GM23338 (cell line): ENCODE measurements around the gene CCDC24. TPM values are rescaled to one million over a fixed set of nuclear protein-coding genes. Genes with fewer than 3 reads are reported as not detected.
A peak's percentile ranks its signal among the peaks of the same experiment; 100 is the strongest.

Source experiments
- ATAC-seq: fragments of 200-7000 bp; cut with Tn5 transposase; 3 replicates; pipeline ENCODE4 v1.9.1; 2020
- DNase-seq: peaks from one replicate; pipeline ENCODE4 v3.0.0-alpha.2; 2015; ENCODE audit warnings: low spot score
- H2AFZ ChIP-seq: fragments of 200-600 bp; sonication (generic); 2 replicates; pipeline ENCODE4 v1.8.0; 2016; ENCODE audit warnings: antibody characterized with exemption, mild to moderate bottlenecking, moderate library complexity
- H3F3A ChIP-seq: fragments of 200-600 bp; sonication (generic); replicated peaks from 2 replicates; pipeline ENCODE4 v1.8.0; 2017; ENCODE audit warnings: antibody characterized with exemption, mixed run types, low read depth
- H3K27ac ChIP-seq: fragments of 200-600 bp; sonication (generic); 2 replicates; pipeline ENCODE4 v1.6.1; 2016; ENCODE audit warnings: low read depth
- H3K27me3 ChIP-seq: fragments of 200-600 bp; sonication (generic); 2 replicates; pipeline ENCODE4 v1.8.0; 2016; ENCODE audit warnings: mild to moderate bottlenecking, mixed run types, moderate library complexity; ENCODE audit not compliant: insufficient read depth
- H3K36me3 ChIP-seq: fragments of 200-600 bp; sonication (generic); 2 replicates; pipeline ENCODE4 v1.8.0; 2016; ENCODE audit warnings: mild to moderate bottlenecking; ENCODE audit not compliant: insufficient read depth
- H3K4me1 ChIP-seq: fragments of 200-600 bp; sonication (generic); 2 replicates; pipeline ENCODE4 v1.8.0; 2016; ENCODE audit warnings: mild to moderate bottlenecking, moderate library complexity; ENCODE audit not compliant: insufficient read depth
- H3K4me2 ChIP-seq: fragments of 200-600 bp; sonication (generic); 2 replicates; pipeline ENCODE4 v1.7.1; 2017; ENCODE audit warnings: mixed run types
- H3K4me3 ChIP-seq: fragments of 200-600 bp; sonication (generic); 2 replicates; pipeline ENCODE4 v1.6.1; 2016; ENCODE audit warnings: mixed run types
- H3K79me2 ChIP-seq: fragments of 200-600 bp; sonication (generic); replicated peaks from 2 replicates; pipeline ENCODE4 v1.8.0; 2017; ENCODE audit warnings: mild to moderate bottlenecking; ENCODE audit not compliant: insufficient read depth
- H3K9me2 ChIP-seq: fragments of 200-600 bp; sonication (generic); 2 replicates; pipeline ENCODE4 v1.8.0; 2017; ENCODE audit not compliant: insufficient read depth
- H4K20me1 ChIP-seq: fragments of 200-600 bp; sonication (generic); replicated peaks from 2 replicates; pipeline ENCODE4 v1.8.0; 2017; ENCODE audit warnings: mild to moderate bottlenecking; ENCODE audit not compliant: insufficient read depth
- H3K27ac Mint-ChIP-seq: 2 replicates; pipeline ENCODE4 v1.8.0; 2020; ENCODE audit warnings: inconsistent platforms, mild to moderate bottlenecking, moderate library complexity, mixed read lengths
- H3K27me3 Mint-ChIP-seq: 3 replicates; pipeline ENCODE4 v1.8.0; 2022; ENCODE audit warnings: low read depth, mild to moderate bottlenecking, moderate library complexity, mixed read lengths, inconsistent platforms; ENCODE audit not compliant: insufficient read depth, poor library complexity
- H3K36me3 Mint-ChIP-seq: 3 replicates; pipeline ENCODE4 v1.8.0; 2021; ENCODE audit warnings: low read depth, mild to moderate bottlenecking, inconsistent platforms, moderate library complexity, mixed read lengths
- H3K4me1 Mint-ChIP-seq: 3 replicates; pipeline ENCODE4 v1.8.0; 2020; ENCODE audit warnings: mild to moderate bottlenecking, inconsistent platforms, mixed read lengths
- H3K4me3 Mint-ChIP-seq: 3 replicates; pipeline ENCODE4 v1.8.0; 2021; ENCODE audit warnings: moderate library complexity, mild to moderate bottlenecking, inconsistent platforms, mixed read lengths
- H3K9me3 Mint-ChIP-seq: 3 replicates; pipeline ENCODE4 v1.8.0; 2020; ENCODE audit warnings: moderate library complexity, mild to moderate bottlenecking, inconsistent platforms, mixed read lengths
- CREB1 ChIP-seq: fragments of 250-450 bp; sonication (Bioruptor Pico); IDR thresholded peaks from 2 replicates; pipeline ENCODE4 v1.5.0; 2020; ENCODE audit warnings: low read depth, mild to moderate bottlenecking, moderate library complexity
- ETS1 ChIP-seq: IDR thresholded peaks from 2 replicates; pipeline ENCODE4 v1.6.1; 2016; ENCODE audit warnings: antibody characterized with exemption
- EZH2 ChIP-seq: fragments of 200-600 bp; sonication (generic); IDR thresholded peaks from one replicate; pipeline ENCODE4 v1.8.0; 2017; ENCODE audit warnings: antibody characterized with exemption, mild to moderate bottlenecking, low read depth; ENCODE audit not compliant: unreplicated experiment
- EZH2phosphoT487 ChIP-seq: fragments of 200-600 bp; sonication (generic); IDR thresholded peaks from one replicate; pipeline ENCODE4 v1.8.1; 2018; ENCODE audit warnings: antibody characterized with exemption; ENCODE audit not compliant: unreplicated experiment
- JUNB ChIP-seq: IDR thresholded peaks from one replicate; pipeline ENCODE4 v1.6.1; 2016; ENCODE audit warnings: antibody characterized with exemption; ENCODE audit not compliant: unreplicated experiment
- NANOG ChIP-seq: IDR thresholded peaks from 2 replicates; pipeline ENCODE4 v1.6.1; 2016; ENCODE audit warnings: antibody characterized with exemption, borderline replicate concordance
- POLR2AphosphoS5 ChIP-seq: IDR thresholded peaks from 2 replicates; pipeline ENCODE4 v1.6.1; 2016; ENCODE audit warnings: antibody characterized with exemption, low read depth
- REST ChIP-seq: IDR thresholded peaks from one replicate; pipeline ENCODE4 v1.6.1; 2018; ENCODE audit warnings: antibody characterized with exemption; ENCODE audit not compliant: unreplicated experiment
- STAT1 ChIP-seq: IDR thresholded peaks from one replicate; pipeline ENCODE4 v1.6.1; 2016; ENCODE audit warnings: antibody characterized with exemption; ENCODE audit not compliant: unreplicated experiment
- ZNF114 ChIP-seq: fragments of 250-450 bp; sonication (Bioruptor Pico); IDR thresholded peaks from 2 replicates; pipeline ENCODE4 v1.5.0; 2020; ENCODE audit warnings: mild to moderate bottlenecking, moderate library complexity
- ZNF331 ChIP-seq: fragments of 250-450 bp; sonication (Bioruptor Pico); IDR thresholded peaks from 2 replicates; pipeline ENCODE4 v1.5.0; 2020; ENCODE audit warnings: low read depth, mild to moderate bottlenecking, moderate library complexity
- polyA plus RNA-seq: library from polyadenylated mRNA; unstranded; fragments of >200 nt; fragmentation: Nextera tagmentation; extraction: Ambion mirVana; gene quantifications from 2 replicates; pipeline ENCODE4 v1.2.1, GENCODE V29; 2016
- total RNA-seq: library from RNA; depleted of rRNA; stranded (reverse); fragments of >200 nt; shearing (Covaris generic); gene quantifications from 2 replicates; pipeline ENCODE4 v1.2.3, GENCODE V29; 2014
- TF ChIP-seq, protein P1 (sequence below): fragments of 250-450 bp; sonication (Bioruptor Pico); IDR thresholded peaks from 2 replicates; pipeline ENCODE4 v1.5.0; 2020; ENCODE audit warnings: mild to moderate bottlenecking, moderate library complexity
- TF ChIP-seq, protein P2 (sequence below), 2 experiments: fragments of 200-600 bp in 1 of 2; sonication (generic) in 1 of 2; conservative IDR thresholded peaks; 2 replicates each; pipeline versions ENCODE4 v1.5.1 to v1.6.1; 2016 to 2017; ENCODE audit warnings: antibody characterized with exemption in 2 of 2, low read depth in 2 of 2, mild to moderate bottlenecking in 2 of 2, moderate library complexity in 1 of 2

The CCDC24 gene
- total and polyA plus RNA-seq, 2 experiments from 2014 or later, result 8.3 to 17.2 TPM

GRCh38 chr1:43976890-43977289 lies 14.5 kb upstream of the CCDC24 start:
- peaks cover 16% of the 10 kb centered on the region for H3K79me2 ChIP-seq
- H3K9me3 Mint-ChIP-seq, result no peaks in the 10 kb centered on the region
- H3K4me1 Mint-ChIP-seq, result peaks cover 43% of the 10 kb centered on the region

More at GRCh38 chr1:43976890-43977289, 14.5 kb upstream of the CCDC24 start:
- peaks cover 58% of the 10 kb centered on the region for H3K36me3 Mint-ChIP-seq
- TF ChIP-seq ZNF114 (CRISPR knock-in tag) (no peak), NANOG (no peak), EZH2phosphoT487 (no peak), POLR2AphosphoS5 (no peak), ZNF331 (no peak), STAT1 (no peak), EZH2 (no peak), ETS1 (no peak), REST (no peak), JUNB (no peak), CREB1 (CRISPR knock-in tag) (no peak)
- TF ChIP-seq, protein P1, sequence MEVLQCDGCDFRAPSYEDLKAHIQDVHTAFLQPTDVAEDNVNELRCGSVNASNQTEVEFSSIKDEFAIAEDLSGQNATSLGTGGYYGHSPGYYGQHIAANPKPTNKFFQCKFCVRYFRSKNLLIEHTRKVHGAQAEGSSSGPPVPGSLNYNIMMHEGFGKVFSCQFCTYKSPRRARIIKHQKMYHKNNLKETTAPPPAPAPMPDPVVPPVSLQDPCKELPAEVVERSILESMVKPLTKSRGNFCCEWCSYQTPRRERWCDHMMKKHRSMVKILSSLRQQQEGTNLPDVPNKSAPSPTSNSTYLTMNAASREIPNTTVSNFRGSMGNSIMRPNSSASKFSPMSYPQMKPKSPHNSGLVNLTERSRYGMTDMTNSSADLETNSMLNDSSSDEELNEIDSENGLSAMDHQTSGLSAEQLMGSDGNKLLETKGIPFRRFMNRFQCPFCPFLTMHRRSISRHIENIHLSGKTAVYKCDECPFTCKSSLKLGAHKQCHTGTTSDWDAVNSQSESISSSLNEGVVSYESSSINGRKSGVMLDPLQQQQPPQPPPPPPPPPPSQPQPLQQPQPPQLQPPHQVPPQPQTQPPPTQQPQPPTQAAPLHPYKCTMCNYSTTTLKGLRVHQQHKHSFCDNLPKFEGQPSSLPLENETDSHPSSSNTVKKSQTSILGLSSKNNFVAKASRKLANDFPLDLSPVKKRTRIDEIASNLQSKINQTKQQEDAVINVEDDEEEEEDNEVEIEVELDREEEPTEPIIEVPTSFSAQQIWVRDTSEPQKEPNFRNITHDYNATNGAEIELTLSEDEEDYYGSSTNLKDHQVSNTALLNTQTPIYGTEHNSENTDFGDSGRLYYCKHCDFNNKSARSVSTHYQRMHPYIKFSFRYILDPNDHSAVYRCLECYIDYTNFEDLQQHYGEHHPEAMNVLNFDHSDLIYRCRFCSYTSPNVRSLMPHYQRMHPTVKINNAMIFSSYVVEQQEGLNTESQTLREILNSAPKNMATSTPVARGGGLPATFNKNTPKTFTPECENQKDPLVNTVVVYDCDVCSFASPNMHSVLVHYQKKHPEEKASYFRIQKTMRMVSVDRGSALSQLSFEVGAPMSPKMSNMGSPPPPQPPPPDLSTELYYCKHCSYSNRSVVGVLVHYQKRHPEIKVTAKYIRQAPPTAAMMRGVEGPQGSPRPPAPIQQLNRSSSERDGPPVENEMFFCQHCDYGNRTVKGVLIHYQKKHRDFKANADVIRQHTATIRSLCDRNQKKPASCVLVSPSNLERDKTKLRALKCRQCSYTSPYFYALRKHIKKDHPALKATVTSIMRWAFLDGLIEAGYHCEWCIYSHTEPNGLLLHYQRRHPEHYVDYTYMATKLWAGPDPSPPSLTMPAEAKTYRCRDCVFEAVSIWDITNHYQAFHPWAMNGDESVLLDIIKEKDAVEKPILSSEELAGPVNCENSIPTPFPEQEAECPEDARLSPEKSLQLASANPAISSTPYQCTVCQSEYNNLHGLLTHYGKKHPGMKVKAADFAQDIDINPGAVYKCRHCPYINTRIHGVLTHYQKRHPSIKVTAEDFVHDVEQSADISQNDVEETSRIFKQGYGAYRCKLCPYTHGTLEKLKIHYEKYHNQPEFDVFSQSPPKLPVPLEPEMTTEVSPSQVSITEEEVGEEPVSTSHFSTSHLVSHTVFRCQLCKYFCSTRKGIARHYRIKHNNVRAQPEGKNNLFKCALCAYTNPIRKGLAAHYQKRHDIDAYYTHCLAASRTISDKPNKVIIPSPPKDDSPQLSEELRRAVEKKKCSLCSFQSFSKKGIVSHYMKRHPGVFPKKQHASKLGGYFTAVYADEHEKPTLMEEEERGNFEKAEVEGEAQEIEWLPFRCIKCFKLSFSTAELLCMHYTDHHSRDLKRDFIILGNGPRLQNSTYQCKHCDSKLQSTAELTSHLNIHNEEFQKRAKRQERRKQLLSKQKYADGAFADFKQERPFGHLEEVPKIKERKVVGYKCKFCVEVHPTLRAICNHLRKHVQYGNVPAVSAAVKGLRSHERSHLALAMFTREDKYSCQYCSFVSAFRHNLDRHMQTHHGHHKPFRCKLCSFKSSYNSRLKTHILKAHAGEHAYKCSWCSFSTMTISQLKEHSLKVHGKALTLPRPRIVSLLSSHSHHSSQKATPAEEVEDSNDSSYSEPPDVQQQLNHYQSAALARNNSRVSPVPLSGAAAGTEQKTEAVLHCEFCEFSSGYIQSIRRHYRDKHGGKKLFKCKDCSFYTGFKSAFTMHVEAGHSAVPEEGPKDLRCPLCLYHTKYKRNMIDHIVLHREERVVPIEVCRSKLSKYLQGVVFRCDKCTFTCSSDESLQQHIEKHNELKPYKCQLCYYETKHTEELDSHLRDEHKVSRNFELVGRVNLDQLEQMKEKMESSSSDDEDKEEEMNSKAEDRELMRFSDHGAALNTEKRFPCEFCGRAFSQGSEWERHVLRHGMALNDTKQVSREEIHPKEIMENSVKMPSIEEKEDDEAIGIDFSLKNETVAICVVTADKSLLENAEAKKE, result no peak
- TF ChIP-seq, protein P2, sequence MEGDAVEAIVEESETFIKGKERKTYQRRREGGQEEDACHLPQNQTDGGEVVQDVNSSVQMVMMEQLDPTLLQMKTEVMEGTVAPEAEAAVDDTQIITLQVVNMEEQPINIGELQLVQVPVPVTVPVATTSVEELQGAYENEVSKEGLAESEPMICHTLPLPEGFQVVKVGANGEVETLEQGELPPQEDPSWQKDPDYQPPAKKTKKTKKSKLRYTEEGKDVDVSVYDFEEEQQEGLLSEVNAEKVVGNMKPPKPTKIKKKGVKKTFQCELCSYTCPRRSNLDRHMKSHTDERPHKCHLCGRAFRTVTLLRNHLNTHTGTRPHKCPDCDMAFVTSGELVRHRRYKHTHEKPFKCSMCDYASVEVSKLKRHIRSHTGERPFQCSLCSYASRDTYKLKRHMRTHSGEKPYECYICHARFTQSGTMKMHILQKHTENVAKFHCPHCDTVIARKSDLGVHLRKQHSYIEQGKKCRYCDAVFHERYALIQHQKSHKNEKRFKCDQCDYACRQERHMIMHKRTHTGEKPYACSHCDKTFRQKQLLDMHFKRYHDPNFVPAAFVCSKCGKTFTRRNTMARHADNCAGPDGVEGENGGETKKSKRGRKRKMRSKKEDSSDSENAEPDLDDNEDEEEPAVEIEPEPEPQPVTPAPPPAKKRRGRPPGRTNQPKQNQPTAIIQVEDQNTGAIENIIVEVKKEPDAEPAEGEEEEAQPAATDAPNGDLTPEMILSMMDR (conservative IDR thresholded peaks at IDR 0.05; ENCODE audit: low read depth in 2 of 2), result no peak
- Histone ChIP-seq H3K27me3 (no peaks in the 10 kb centered on the region), H3K4me3 (no peak overlapping the region), H4K20me1 (peaks cover 19% of the 10 kb centered on the region), H3K4me2 (no peak overlapping the region), H3K36me3 (0 out of 2 replicates have a peak, but pooled peaks cover 7% of the 10 kb centered on the region), H3K9me2 (no peaks in the 10 kb centered on the region), H2AFZ (no peak overlapping the region), H3F3A (peaks cover 29% of the 10 kb centered on the region; the same call in 1 of the 2 replicates), H3K27ac (no peak overlapping the region), H3K4me1 (peaks cover 29% of the 10 kb centered on the region)
- peak overlapping the region; percentile 90 for H3K4me3 Mint-ChIP-seq
- DNase-seq, result no peak
- peaks cover 31% of the 10 kb centered on the region for H3K27me3 Mint-ChIP-seq
- no peak for ATAC-seq
- H3K27ac Mint-ChIP-seq, result no peak overlapping the region
